Ectodermal cell (in vitro differentiated cells): ENCODE data around the gene UNKL.
A peak's percentile ranks its signal among the peaks of the same experiment; 100 is the strongest.

Source experiments
- H3K27ac ChIP-seq: 2 replicates; pipeline ENCODE4 v1.7.0; 2013; ENCODE audit warnings: mild to moderate bottlenecking, low read depth, low read length; ENCODE audit not compliant: insufficient read depth, poor library complexity, severe bottlenecking
- H3K27me3 ChIP-seq: 2 replicates; pipeline ENCODE4 v1.7.0; 2013; ENCODE audit warnings: mild to moderate bottlenecking, low read length; ENCODE audit not compliant: insufficient read depth, control insufficient read depth, poor library complexity, severe bottlenecking
- H3K36me3 ChIP-seq: one replicate; pipeline ENCODE4 v1.7.0; 2013; ENCODE audit warnings: low read length; ENCODE audit not compliant: control insufficient read depth, insufficient read depth
- H3K4me1 ChIP-seq: one replicate; pipeline ENCODE4 v1.7.0; 2013; ENCODE audit warnings: low read length; ENCODE audit not compliant: control insufficient read depth, insufficient read depth
- H3K4me3 ChIP-seq: 2 replicates; pipeline ENCODE4 v1.7.0; 2013; ENCODE audit warnings: low read depth, low read length, control low read depth; ENCODE audit not compliant: insufficient read depth
- H3K9me3 ChIP-seq: 2 replicates; pipeline ENCODE4 v1.7.0; 2013; ENCODE audit warnings: mild to moderate bottlenecking, low read length, moderate library complexity; ENCODE audit not compliant: control insufficient read depth
- WGBS, 2 experiments: methylation state at CpG; one replicate each; pipeline ENCODE4 v1.1.7; 2013; ENCODE audit warnings: missing lambda C conversion rate in 2 of 2; 5-methylcytosine and 5-hydroxymethylcytosine counted together

Gene UNKL

DNA sequence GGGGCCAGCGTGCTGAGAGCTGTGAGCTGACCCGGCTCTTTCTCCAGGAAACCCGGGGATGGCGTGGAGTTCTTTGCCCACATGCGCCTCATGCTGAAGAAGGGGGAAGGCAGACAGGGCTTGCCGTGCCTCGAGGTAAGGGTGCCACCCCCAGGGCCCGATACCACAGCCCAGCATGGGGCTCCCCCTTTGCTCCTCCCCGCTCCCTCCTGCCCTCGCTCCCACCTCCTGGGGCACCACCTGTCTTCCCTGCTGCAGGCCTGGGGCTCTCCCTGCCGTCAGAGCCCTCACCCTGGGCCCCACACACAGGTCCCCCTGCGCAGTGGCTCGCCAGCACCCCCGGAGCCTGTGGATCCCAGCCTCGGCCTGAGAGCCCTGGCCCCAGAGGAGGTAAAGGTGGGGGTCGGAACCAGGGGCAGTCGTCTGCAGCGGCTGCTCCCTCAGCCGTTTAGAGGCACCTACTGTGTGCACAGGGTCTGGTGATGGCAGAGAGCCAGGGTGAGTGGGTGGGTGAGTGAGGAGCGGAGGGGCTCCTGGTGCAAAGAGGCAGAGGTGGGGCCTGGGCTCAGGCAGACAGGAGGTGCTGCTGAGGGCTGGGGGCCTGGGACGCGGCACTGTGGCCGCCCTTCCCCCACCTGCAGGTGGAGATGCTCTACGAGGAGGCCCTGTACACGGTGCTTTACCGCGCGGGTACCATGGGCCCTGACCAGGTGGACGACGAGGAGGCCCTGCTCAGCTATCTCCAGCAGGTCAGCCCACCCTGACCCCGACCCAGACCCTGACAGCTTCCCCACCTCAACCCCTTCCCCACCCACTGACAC, 75.4 kb downstream of the UNKL start:
- WGBS, 2 experiments, result 65 to 69% methylated on average over 31 of the region's 31 CpGs
- Histone ChIP-seq H3K9me3 (no peaks in the 10 kb centered on the region), H3K4me1 (peaks cover 33% of the 10 kb centered on the region), H3K27ac (no peak overlapping the region), H3K36me3 (no peaks in the 10 kb centered on the region), H3K4me3 (no peak overlapping the region), H3K27me3 (peaks cover 82% of the 10 kb centered on the region)

DNA sequence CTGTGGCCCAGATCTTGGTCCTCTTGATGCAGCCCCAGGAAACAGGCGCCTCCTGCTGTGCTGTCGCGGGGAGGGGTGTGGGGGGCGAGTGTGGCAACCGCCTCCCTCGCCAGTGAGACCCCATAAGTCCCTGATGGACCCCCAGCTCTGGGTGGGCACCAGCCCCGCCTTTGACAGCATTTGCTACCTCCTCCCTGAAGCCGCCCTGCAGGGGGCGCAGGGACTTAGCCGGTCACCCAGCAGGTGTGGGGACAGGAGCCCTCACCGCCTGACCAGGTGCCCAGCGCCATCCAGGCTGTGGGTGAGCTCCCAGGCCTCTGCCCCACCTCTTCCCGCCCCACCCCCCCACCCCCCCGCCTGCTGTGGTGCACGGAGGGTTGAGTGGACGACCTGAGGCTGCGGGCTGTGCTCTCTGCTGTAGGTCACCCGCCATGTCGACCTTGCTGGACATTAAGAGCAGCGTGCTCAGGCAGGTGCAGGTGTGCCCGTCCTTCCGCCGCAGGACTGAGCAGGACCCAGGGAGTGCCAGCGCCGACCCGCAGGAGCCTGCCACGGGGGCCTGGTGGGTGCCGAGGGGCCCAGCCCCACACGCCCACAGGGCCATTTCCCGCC, 76.3 kb downstream of the UNKL start:
- WGBS, 2 experiments, result 51 to 55% methylated on average over 27 to 30 of the region's 30 CpGs
- Histone ChIP-seq H3K27me3 (peaks cover 82% of the 10 kb centered on the region), H3K27ac (no peak overlapping the region), H3K4me3 (no peak overlapping the region), H3K36me3 (no peaks in the 10 kb centered on the region), H3K9me3 (no peaks in the 10 kb centered on the region), H3K4me1 (peaks cover 33% of the 10 kb centered on the region)

DNA sequence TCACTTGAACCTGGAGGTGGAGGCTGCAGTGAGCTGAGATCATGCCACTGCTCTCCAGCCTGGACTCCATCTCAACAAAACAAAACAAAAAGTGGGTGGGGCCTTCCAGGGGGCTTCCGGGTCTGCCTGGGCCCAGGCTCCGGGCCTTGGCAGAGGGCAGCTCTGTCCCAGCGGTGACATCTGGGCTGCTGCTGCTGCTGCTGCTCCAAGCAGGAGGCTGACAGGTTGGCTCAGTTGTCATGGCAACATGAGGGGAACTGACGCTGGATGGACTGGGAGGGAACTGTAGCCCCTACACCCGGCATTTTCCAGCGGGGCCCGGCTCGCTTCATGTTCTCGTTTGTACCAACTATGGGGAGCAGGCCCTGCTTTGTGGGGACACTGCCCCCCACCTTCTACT, 77.0 kb downstream of the UNKL start:
- no peak overlapping the region for H3K27ac ChIP-seq
- peaks cover 30% of the 10 kb centered on the region for H3K4me1 ChIP-seq
- H3K9me3 ChIP-seq, result no peaks in the 10 kb centered on the region
- H3K36me3 ChIP-seq, result no peaks in the 10 kb centered on the region
- peaks cover 84% of the 10 kb centered on the region for H3K27me3 ChIP-seq
- no peak overlapping the region for H3K4me3 ChIP-seq
- WGBS, 2 experiments, result 65% methylated on average over 9 of the region's 9 CpGs

DNA sequence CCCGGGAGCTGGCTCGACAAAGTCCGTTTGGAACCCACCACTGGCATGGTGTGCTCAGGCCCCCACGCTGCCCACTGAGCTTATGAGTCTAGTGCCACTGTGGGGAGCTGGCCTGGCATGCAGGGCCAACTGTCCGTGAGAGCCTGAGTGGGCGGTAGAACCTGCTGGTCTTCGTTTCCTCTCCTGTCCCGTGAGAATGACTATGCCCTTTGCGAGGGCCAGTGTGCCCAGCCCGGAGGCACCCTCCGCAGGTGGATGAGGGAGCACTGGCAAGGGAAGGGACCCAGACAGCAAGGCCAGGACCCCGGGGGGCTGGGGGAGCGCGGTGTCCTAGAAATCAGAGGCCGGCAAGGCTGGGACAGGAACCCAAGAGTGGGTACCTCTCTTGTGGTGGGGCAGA, 77.9 kb downstream of the UNKL start:
- WGBS, 2 experiments, result 77% methylated on average over 15 of the region's 15 CpGs
- H3K4me1 ChIP-seq, result peaks cover 38% of the 10 kb centered on the region
- peaks cover 84% of the 10 kb centered on the region for H3K27me3 ChIP-seq
- H3K36me3 ChIP-seq, result no peaks in the 10 kb centered on the region
- H3K4me3 ChIP-seq, result no peak overlapping the region
- no peaks in the 10 kb centered on the region for H3K9me3 ChIP-seq
- H3K27ac ChIP-seq, result no peak overlapping the region

DNA sequence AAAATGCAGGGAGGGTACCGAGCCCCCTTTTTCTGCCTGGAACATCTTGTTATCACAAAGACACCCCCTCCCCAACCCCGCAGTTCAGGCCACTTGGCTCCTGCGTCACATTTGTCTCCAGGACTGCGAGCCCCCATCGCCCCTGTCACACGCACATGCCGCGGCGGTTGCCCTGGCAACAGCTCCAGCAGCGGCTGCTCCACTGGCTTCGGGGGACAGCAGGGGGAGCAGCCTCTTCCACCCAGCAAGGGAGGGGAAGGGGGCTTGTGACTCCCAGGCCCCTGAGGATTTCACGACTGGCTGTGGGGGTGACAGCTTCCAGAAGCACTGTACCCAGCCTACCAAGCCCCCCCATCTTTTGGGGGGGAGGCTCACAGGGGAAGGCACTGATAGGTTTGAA, 78.5 kb downstream of the UNKL start:
- H3K36me3 ChIP-seq, result no peaks in the 10 kb centered on the region
- H3K27ac ChIP-seq, result no peak overlapping the region
- H3K4me3 ChIP-seq, result no peak overlapping the region
- WGBS, 2 experiments, result 11 to 14% methylated on average over 12 of the region's 12 CpGs
- H3K4me1 ChIP-seq, result peaks cover 40% of the 10 kb centered on the region
- no peaks in the 10 kb centered on the region for H3K9me3 ChIP-seq
- H3K27me3 ChIP-seq, result peaks cover 85% of the 10 kb centered on the region

DNA sequence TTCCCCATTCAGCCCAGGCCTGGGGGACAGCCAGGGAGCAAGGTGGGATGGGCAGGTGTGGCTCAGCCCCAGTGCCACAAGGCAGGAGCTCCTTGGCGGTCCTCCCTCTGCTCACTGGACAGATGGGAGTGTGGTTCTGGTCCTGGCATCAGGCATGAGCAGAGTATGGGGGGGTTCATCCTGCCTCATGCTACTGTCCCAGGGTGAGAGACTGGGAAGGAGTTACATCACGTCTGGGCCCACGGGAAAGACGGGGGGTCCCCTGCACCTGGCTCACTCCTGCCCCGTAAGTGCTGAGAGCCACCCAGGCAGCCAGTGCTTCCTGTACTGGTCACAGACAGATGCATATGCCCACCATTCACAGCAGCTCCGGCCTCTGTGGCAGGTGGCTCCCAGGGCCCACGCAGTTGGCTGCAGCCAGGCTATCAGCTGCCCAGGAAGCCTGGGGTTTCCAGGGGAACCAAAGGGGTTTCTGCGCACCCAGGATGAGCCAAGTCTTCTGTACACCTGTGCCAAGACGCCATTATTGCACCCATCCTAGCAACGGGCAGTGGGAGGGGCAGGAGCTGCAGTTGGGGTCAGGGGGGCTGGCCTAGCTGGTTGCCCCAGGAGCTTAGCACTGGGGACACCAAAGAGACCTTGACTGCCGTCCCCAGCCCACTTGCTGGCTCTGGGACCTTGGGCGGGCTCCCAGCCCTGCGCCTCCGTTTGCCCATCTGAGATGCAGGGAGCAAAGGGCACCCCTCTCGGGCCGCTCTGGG, 79.1 kb downstream of the UNKL start:
- Histone ChIP-seq H3K4me1 (peaks cover 40% of the 10 kb centered on the region), H3K27ac (no peak overlapping the region), H3K9me3 (no peaks in the 10 kb centered on the region), H3K36me3 (no peaks in the 10 kb centered on the region), H3K4me3 (no peak overlapping the region), H3K27me3 (peaks cover 86% of the 10 kb centered on the region)
- 68 to 71% methylated on average over 14 to 16 of the region's 16 CpGs for WGBS, 2 experiments

DNA sequence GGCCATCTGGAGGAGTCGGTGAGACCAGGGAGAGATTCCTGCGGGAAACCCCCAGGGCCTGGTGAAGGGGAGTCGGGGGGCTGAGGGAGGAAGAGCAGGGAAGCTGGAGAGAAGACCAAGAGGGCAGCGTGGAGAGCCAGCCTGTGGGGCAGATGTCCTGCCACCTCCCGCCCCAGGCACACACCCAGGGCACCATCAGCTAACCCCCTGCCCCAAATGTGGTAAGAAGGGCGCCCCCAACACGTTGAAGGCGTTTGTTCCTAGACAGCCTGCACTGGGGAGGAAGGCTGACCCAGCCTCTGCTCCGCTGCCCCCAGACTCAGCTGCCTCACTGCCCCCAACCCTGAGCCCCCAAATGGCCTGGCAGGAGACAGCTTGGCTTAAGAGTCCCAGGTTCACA, 79.8 kb downstream of the UNKL start:
- no peak overlapping the region for H3K4me3 ChIP-seq
- peaks cover 82% of the 10 kb centered on the region for H3K27me3 ChIP-seq
- no peaks in the 10 kb centered on the region for H3K9me3 ChIP-seq
- no peaks in the 10 kb centered on the region for H3K36me3 ChIP-seq
- peaks cover 40% of the 10 kb centered on the region for H3K4me1 ChIP-seq
- no peak overlapping the region for H3K27ac ChIP-seq
- 31 to 38% methylated on average over 9 of the region's 9 CpGs for WGBS, 2 experiments

DNA sequence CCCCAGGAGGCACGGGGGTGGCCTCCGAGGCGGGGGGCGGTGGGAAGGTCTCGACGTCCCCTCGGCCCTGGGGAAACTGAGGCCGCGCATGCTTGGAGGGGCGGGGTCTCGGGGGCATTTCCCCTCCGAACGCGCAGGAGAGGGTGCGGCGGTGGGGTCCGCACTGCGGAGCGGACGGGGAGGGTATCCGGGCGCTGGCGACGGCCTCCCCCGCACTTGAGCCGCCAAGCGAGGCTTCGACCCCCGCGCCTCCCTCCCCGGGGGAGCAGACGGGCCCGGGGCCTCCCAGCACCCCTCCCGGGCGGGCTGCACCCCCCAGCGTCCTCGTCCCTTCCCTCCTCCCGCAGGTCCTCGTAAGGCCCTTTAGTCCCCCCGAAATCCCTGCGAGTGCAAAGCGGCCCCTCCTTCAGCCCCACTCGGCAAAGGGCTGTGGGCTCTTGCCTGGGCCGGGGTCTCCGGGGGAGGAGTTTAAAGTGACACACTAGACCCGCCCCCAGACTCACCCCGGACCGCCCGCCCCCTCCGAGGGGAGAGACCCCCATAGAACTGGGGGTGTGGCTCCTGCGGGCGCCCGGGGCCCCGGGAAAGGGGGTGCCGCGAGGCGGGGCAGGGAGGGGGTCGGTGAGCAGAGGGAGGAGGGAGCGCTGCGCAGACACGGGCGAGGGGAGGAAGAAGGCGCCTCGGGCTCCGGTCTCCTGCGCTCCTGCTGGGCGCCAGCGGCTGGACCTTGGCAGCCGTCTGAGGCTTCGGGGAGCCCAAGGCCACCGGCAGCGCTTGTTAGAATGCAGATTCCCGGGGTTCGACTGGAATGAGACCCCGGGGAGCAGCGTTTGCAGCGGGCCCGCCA, 80.4 kb downstream of the UNKL start:
- Histone ChIP-seq H3K36me3 (no peaks in the 10 kb centered on the region), H3K9me3 (no peaks in the 10 kb centered on the region), H3K27ac (no peak overlapping the region), H3K4me1 (peaks cover 40% of the 10 kb centered on the region), H3K27me3 (peaks cover 78% of the 10 kb centered on the region), H3K4me3 (peak overlapping the region; percentile 7)
- WGBS, 2 experiments, result 6% methylated on average over 78 of the region's 78 CpGs

DNA sequence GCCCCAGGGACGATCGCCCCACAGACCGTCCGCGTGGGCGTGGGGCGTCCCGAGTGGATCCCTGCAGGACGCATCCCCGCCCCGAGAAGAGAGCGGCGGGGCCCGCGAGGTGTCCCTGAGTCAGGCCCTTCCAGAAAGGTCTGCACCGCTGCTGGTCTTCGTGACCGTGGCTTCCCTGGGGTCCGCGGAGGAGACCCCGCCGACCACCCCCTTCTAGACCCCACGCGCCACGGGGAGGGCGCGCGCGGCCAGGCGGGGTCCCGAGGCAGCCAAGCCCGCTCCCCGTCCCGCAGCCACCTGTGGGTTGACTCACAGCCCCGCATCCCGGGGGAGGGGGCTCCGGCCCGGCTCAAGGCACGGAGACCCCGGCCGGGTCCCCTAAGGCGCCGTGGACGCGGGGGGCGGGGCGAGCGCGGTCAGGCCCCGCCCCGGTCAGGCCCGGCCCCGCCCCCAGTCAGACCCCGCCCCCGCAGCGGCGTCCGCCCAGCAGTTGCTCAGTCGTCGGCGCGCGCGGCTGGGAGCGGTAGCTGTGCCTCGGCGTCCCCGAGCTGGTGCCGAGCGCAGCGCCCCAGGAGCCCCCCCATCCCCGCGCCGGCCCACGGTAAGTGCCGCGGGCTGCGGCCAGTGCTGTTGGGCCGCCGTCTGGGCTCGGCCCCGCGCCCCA, 81.2 kb downstream of the UNKL start, which contains the start of gene BAIAP3:
Gene BAIAP3, plus strand, starts transcription at position 497 of the 664 bp plus-strand sequence. CDS start 4,905 bp downstream, outside the sequence.
- Histone ChIP-seq H3K4me1 (peaks cover 40% of the 10 kb centered on the region), H3K36me3 (no peaks in the 10 kb centered on the region), H3K27ac (no peak within 1 kb of the TSS), H3K9me3 (no peaks in the 10 kb centered on the region), H3K4me3 (peak within 1 kb of the TSS; percentile 7), H3K27me3 (peaks cover 76% of the 10 kb centered on the region)
- 8% methylated on average over 83 of the region's 83 CpGs for WGBS, 2 experiments
